ENCODE measurements around the gene STPG3.

STPG3 gene

DNA sequence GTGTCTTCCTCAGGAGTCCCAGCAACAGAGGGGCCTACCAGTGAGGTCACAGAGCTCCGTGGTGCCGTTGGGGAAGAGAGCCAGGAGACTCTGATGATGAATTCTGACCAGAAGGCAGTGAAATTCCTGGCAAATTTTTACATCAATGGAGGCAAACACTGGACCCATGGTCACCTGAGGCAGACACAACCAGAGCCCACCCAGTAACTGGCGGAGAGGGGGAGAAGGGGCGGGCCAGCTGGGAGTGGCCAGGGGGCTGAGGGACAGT is at the start of gene STPG3:
Gene STPG3, plus strand, starts transcription at position 93 of the 268 bp plus-strand sequence. Its CDS starts 1 bp downstream, at position 94.
- DNase-seq (ENCODE audit: low spot score) = no peak

DNA sequence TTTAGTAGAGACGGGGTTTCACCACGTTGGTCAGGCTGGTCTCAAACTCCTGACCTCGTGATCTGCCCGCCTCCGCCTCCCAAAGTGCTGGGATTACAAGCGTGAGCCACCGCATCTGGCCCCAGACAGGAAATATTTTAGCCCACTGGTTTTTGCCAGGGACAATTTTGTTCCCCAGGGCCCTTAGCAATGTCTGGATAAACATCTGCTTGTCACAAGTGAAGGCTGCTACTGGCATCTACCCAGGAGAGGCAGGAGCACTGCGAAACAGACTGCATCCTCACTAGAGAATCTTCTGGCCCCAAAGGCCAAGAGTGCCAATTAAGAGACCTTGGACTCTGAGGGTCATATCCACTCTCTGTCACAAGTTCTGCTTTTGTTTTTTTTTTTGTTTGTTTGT is 48.1 kb upstream of the STPG3 start:
- DNase-seq (ENCODE audit: low spot score) = no peak

DNA sequence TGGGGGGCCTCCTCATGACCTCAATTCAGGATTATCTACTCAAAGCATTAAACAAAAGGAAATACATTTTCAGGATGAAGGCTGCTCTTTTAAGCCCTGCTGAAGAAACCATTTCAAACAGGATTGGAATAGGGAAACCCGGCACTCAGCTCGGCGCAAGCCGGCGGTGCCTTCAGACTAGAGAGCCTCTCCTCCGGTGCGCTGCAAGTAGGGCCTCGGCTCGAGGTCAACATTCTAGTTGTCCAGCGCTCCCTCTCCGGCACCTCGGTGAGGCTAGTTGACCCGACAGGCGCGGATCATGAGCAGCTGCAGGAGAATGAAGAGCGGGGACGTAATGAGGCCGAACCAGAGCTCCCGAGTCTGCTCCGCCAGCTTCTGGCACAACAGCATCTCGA is 46.4 kb upstream of the STPG3 start:
- DNase-seq (ENCODE audit: low spot score) = no peak

DNA sequence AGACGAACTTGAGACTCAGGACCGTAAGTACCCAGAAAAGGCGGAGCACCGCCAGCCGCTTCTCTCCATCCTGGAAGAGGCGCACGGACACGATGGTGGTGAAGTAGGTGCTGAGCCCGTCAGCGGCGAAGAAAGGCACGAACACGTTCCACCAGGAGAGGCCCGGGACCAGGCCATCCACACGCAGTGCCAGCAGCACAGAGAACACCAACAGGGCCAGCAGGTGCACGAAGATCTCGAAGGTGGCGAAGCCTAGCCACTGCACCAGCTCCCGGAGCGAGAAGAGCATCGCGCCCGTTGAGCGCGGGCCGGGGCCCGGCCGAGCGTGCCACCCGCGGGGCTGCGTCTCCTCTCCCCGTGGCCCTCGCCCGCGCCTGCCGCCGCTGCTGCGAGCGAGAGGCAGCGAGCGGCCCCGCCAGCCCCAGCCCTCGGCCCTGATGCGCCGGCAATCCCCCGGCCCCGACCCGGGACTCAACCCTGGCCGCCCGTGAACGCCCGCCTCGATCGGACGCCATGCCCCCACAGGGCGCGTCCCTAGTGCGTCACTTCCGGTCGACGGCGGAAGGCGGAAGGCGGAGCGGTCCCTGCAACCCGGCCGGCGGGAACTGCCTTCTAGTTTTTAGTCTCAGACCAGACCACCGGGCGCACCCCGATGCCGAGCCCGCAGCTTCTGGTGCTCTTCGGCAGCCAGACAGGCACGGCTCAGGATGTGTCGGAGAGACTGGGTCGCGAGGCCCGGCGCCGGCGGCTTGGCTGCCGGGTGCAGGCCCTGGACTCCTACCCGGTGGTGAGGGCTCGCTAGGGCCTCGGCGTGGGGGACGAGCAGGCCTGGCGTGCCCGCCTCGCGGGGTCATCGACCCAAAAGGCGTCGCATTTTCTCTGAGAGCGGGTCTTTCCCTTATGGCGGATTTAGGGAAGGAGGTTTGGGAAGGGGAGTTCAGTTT is 45.7 kb upstream of the STPG3 start, which contains the start of the genes NDOR1 and TMEM203:
Gene NDOR1, plus strand, starts transcription at position 575 of the 944 bp plus-strand sequence. Its CDS starts 78 bp downstream, at position 653.
Gene TMEM203, minus strand, starts transcription at position 523 of the 944 bp plus-strand sequence. Its CDS starts 234 bp downstream, at position 289.
- DNase-seq (ENCODE audit: low spot score) = peak; percentile 87

DNA sequence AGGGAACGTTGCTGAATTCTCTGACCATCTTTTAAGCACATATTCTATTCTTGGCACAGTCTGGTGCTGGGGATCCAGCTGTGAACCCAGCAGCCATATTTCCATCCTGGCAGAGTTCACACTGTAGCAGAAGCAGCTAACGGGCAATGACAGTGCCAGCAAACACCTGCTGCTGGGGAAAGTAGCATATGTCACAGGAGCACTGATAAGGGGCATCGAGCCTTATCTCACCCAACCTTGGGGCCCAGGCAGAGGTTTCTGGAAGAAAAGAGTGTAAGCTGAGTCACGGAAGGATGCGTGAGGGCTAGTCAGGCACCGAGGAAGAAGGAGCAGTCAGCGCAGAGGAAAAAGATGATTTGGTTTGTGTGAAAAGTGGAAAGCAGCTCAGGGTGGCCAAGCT is 44.5 kb upstream of the STPG3 start:
- no peak for DNase-seq (ENCODE audit: low spot score)

DNA sequence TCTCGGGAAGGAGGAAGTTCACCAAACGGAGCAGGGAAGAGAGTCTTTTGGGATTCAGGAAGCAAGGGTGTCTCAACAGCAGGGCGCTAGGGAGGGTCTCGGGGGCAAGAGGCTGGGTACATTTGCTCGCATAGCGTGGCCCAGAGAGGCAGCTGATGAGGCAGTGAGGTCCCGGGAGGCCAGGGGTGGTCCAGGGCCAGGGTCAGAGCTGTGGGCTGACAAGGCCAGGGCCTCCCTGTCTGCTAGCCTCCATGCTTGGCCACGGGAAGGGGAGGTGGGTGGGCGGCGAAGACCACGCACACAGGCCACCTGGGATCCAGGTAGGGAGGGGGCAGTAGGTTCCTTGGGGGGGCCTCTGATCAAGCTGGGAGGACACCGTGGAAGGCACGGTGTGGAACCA is 39.6 kb upstream of the STPG3 start:
- no peak for DNase-seq (ENCODE audit: low spot score)

DNA sequence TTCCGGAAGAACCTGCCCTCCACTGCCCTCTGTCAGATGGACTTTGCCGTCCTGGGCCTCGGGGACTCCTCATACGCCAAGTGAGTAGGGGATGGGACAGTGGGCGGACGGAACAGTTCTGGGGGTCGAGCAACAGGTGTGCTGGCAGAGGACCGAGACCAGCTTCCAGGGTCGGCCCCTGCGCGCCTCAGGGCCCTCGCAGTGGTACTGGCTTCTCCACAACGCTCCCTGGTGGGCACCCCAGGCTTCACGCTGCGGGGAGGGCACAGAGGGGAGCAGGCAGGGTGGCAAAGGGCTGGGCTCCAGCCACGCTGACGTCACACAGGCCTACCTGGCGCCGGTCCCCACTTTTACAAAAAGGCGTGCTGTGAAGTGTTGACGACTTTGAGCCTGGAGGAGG is 38.6 kb upstream of the STPG3 start:
- no peak for DNase-seq (ENCODE audit: low spot score)

DNA sequence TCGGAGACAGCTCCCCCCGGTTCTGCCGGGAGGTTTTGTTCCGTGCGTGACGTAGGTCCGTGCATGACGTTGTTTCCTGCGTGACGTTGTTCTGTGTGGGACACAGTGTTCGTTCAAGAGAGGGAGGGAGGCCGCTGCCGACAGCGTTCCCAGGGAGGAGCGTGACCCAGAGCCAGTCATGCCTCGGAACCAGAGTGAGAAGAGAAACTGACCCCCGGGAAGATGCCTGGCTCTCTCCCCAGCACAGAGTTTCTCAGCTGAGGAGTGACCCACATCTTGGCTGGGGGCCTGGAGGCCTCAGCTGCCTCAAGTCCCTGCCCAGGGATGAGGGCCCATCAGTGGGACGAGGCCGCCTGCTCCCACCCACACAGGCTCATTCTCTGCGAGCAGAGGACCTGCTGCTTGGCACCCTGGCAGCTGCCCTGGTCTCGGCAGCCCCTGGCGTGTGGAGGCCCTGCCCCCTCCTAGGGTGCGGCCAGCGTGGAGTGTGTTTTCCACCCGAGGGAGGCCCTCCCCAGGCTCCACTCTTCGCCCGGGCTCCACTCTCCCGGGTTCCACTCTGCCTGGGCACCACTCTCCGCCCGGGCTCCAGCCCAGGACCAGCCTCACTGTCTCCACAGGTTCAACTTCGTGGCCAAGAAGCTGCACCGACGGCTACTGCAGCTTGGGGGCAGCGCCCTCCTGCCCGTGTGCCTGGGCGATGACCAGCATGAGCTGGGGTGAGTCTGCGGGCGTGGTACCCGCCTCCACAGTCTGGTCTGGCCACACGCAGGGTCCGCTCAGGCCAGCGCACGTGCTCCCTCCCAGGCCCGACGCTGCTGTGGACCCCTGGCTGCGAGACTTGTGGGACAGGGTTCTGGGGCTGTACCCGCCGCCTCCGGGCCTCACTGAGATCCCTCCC is 37.7 kb upstream of the STPG3 start:
- no peak for DNase-seq (ENCODE audit: low spot score)

DNA sequence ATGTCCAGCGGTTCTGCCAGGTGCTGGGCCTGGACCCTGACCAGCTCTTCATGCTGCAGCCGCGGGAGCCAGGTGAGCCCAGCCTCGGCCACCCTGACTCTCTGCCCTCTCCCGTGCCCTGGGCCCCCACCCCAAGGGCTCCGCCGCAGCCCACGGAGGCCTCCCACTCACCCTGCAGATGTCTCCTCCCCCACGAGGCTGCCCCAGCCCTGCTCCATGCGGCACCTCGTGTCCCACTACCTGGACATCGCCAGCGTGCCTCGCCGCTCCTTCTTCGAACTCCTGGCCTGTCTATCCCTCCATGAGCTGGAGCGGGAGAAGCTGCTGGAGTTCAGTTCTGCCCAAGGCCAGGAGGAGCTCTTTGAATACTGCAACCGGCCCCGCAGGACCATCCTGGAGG is 36.5 kb upstream of the STPG3 start:
- DNase-seq (ENCODE audit: low spot score) = no peak

DNA sequence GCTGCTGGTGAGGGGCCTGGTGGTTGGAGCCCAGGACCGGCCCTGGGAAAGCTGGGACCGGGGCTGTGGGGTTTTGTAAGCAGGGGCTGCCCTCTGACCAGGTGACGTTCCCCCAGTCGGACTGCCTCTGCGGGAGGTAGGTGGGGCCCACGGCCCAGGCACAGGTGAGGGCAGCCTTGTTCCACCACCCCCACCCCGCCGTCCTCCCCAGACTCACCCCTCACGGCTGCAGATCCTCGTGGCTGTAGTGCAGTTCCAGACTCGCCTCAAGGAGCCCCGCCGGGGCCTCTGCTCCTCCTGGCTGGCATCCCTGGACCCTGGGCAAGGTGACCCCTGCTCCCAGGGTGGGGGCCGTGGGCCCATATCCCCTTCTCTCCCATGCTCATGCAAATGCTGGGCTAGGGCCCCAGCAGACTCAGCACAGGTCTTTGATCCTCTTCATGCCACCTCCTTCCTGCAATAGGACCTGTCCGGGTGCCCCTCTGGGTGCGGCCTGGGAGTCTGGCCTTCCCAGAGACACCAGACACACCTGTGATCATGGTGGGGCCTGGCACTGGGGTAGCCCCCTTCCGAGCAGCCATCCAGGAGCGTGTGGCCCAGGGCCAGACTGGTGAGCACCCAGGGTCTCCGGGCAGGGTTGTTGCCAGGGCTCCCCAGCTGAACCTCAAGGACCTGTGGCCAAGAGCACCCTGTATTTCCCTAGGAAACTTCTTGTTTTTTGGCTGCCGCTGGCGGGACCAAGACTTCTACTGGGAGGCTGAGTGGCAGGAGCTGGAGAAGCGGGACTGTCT is 35.7 kb upstream of the STPG3 start:
- no peak for DNase-seq (ENCODE audit: low spot score)

DNA sequence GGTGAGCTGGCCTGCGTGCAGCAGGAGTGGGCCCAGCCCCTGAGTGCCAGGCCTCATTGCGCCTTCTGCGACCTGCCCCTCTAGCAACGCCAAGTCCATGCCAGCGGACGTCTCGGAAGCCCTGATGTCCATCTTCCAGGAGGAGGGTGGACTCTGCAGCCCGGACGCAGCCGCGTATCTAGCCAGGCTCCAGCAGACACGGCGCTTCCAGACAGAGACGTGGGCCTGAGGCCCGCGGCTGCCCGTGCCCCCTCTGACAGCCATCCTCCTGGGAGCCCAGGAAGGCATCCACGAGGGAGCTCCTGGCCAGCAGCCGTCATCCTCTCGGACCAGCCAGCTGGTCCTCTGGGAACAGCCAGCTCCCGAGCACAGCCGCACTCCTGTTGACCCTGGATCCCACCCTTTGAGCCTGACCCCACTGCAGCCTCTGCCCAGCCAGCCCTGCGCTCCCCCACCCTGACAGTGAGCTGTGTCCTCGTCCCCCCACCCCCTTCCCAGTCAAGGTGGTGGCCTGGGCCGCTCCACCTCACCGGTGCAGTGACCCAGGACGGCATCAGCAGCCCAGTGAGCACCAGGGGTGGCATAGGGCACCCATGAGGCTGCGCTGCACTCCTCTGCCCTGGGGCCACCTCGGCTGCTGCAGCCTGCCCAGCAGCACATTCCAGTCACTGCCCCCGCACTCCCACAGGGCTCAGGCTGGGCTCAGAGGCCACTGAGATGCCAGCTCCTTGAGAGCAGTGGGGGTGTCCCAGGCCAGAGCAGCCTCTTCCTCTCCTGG is 34.7 kb upstream of the STPG3 start:
- no peak for DNase-seq (ENCODE audit: low spot score)

DNA sequence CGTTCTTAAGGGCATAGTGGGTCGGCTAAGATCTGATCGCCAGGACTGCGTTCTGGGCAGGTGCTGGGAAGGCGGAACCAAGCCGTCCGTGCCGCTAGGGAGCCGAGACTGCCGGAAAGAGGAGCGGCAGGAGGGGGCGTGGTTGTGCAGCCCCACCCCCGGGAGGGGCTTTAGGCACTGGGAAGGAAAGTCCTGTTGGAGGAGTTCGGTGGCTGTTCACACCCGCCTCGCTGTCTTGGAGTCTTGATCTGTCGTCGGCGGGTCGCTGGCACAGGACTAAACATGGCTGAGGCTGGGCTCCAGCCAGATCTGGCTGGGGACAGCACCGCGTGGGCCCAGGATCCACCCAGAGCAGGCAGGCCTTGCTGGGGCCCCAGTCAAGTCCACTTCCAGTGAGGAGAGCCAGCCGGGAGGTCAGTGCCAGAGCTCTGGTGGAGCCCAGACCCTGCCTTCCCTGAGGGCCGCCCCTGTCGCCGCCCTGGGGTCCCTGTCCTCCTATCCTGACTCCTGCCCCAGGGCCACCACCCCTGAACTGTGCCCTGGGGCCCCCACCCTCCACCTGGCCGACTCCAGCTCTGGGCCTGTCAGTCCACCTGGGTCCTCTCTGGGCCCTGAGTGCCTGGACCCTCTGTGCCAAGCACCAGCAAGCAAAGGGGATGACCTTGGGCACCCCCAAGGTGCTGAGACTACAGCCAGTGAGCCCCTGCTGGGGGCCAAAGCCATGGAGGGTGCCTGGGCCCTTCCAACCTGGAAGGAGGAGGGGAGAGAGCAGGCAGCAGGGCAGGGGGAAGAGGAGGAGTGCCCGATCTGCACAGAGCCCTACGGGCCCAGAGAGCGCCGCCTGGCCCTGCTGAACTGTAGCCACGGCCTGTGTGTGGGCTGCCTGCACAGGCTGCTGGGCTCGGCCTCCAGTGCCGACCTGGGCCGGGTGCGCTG is 33.5 kb upstream of the STPG3 start:
- DNase-seq (ENCODE audit: low spot score) = peak; percentile 45

DNA sequence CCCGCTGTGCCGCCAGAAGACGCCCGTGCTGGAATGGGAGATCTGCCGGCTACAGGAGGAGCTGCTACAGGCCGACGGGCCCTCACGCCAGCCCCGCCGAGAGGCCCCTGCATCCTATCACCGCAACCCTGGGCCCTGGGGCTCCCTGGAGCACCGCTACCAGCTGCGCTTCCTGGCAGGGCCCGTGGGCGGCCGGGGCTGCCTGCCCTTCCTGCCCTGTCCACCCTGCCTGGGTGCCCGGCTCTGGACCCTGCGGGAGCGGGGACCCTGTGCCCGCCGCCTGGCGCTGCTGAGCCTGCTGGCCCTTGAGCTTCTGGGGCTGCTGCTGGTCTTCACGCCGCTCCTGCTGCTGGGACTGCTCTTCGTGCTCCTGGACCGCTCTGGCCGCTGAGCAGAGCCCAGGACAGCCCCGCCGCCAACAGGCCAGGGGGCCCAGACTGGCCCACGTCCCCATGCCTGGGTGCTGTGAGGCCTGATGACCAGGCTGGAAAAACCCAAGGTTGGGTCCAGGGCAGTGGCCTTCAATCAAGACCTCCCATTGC is 32.8 kb upstream of the STPG3 start:
- no peak for DNase-seq (ENCODE audit: low spot score)

DNA sequence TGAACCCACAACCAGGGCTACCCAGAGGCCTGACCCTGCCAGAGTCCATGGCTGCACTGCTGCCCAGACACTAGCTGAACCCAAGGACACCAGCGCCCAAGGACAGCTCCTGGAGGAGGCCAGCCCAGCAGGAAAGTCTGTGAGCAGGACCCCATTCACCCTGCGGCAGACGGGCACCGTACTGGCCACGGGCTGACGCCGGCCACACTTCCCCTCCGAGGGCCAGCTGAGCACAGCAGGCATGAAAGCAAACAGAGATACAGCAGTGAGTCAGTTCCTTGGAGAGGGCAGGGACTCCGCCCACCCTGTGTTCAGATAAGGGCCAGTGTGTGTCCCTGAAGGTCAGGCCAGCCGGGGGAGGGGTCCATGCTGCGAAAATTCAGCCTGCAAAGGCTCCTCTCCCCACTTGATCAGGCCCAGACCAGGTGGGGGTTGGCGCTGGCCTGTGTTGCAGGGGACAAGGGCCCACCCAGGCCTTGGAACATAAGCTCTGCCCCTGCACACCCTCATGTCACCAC is 32.3 kb upstream of the STPG3 start:
- peak; percentile 30 for DNase-seq (ENCODE audit: low spot score)

DNA sequence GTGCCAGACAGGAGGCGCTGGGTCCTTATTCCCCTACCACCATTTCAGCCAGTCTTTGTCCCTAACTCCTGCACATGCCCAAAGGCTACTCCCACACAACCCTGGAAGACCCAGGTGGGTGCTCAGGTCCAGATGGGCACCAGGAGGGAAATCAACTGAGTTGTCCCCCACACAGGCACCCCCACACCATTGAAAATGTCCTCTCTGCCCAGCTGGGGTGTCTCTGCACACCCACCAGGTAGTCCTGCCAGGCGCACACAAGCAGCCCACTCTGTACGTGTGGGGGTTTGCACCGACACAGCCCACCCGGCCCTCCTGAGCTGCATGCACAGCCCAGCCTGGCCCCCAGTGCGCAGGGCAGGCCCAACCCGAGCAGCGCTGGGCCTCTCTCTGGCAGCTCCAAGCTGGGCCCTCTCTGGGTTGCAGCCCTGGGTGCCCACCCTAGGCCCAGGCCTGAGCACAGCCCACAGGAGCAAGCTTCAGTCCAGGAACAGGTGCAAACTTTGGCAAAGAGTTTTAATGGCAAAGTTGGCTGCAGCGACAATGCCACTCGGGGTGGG is 31.2 kb upstream of the STPG3 start:
- DNase-seq (ENCODE audit: low spot score) = no peak

DNA sequence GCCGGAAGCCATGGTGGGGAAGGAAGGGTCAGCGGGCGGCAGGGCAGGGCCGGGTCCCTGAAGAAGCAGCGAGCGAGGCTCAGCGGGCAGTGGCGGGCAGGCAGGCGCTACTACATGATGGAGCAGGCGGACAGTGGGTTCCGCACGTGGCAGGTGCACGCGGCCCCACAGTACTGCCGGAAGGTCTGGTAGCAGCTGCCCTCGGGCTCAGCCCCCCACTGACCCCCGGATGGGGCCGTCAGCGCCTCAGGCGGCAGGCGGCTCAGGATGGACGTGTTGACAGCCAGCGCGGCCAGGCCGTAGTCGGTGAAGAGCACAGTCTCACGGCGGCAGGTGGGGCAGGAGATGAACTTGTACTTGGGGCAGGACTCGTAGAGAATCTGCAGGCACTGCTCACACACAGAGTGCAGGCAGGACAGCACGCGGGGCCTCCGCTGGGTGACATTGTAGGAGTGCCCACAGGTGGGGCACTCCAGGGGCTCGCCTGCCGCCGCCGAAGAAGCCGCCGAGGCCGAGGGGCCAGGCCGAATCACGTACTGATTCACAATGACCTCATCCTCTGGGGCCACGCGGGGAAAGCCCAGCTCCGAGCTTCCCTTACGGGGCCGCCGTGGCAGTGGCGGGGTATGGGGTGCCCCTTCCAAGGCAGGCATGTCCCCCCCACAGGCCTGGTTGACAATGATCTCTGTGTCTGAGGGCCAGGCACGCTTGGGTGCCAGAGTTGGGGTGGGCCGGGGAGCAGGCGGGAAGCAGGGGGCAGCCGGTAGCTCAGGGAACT is 30.6 kb upstream of the STPG3 start:
- no peak for DNase-seq (ENCODE audit: low spot score)

DNA sequence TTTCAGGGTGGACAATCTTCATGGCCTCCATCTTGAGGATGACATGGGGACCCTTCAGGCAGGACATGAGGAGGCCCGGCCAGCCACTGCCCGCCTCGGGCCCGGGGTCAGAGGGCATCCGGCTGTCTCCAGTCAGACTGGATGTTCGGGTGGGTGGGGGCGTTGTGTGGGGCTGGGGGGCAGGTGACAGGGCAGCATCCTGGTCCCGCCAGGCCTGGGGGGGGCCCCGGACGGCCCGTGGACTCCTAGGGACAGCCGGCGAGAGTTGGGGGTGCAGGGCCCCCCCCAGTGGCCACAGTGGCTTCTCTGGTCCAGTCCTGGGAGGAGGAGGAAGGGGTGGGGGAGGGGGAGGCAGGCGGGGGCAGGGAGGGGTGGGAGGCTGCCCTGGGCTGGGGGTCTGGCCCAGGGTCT is 30.0 kb upstream of the STPG3 start:
- no peak for DNase-seq (ENCODE audit: low spot score)

DNA sequence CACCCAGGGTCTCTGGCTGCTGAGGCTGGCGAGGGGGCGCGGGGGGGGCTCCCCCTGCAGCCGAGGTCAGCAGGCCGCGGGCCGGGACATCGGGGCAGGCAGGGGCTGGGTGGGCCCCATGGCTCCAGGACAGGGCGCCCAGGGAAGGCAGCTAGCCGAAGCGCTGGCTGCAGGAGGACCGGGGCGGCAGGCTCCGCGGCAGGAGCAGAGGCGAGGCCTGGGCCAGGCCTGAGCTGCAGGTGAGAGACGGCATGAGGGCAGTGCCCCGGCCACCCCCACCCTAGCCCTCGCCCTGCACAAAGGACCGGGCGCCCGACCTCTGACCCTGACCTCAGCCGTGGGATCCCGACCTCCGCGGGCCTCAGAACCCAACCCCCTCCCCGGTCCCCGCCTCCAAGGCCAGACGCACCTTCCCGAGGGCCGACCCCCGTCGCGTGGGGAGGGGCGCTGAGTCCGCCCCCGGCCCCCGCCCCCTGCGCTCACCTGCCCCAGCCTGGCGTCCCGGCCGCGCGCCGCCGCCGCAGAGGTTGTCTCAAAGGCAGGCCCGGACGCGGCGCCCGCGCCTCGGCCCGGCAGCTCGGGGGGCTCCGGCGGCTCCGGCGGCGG is 29.5 kb upstream of the STPG3 start:
- DNase-seq (ENCODE audit: low spot score) = no peak
